H1 (cell line): ENCODE measurements around the gene SVIL. TPM values are rescaled to one million over a fixed set of nuclear protein-coding genes. Genes with fewer than 3 reads are reported as not detected.

Source experiments
- SP2 ChIP-seq: IDR thresholded peaks from 2 replicates; pipeline ENCODE4 v1.6.1; 2012; ENCODE audit warnings: mild to moderate bottlenecking, low read length, inconsistent platforms
- polyA plus RNA-seq, 7 experiments: library from polyadenylated mRNA; depleted of rRNA in 3 of 7; stranded (reverse) in 5 of 7; unstranded in 2 of 7; fragments of >200 nt in 5 of 7; fragments of 200-250 nt in 2 of 7; gene quantifications; 1 replicate in 5 of 7; 2 replicates in 1 of 7; 4 replicates in 1 of 7; pipeline versions ENCODE4 v1.2.1 to v1.2.3, GENCODE V29; 2011 to 2013; ENCODE audit warnings: missing spikeins in 2 of 7, mixed read lengths in 2 of 7
- total RNA-seq: library from RNA; stranded (reverse); fragmentation: NEBNext Ultra II Directional; extraction: Animal tissue kit (Norgen Biotek cat#: 25700); gene quantifications from 2 replicates; pipeline ENCODE4 v1.2.1, GENCODE V29; 2021

SVIL gene
- total and polyA plus RNA-seq, 2 of the 8 experiments (the other 6 are each of a cell fraction or from before 2014, with no cell fraction given) = 4.7 to 15.4 TPM

GRCh38 chr10:29637537-29637936 is 2.8 kb upstream of the SVIL start (continued):
- TF ChIP-seq SP2 = no peak
